H1 (cell line): ENCODE results near the gene KRTAP5-4. TPM values are rescaled to one million over a fixed set of nuclear protein-coding genes. Genes with fewer than 3 reads are reported as not detected.

Experiments
- ASH2L ChIP-seq: fragments of 200-600, 300-600 bp; sonication (generic); IDR thresholded peaks from one replicate; pipeline ENCODE4 v1.7.1; 2017; ENCODE audit warnings: low read length
- HDAC6 ChIP-seq: IDR thresholded peaks from one replicate; pipeline ENCODE4 v1.7.1; 2012; ENCODE audit warnings: low read depth, mild to moderate bottlenecking, inconsistent platforms, low read length, moderate library complexity
- POU5F1 ChIP-seq: IDR thresholded peaks from 2 replicates; pipeline ENCODE4 v1.6.1; 2011; ENCODE audit warnings: low read depth, mild to moderate bottlenecking, low read length, moderate library complexity
- RNF2 ChIP-seq: fragments of 200-900, 300-1000 bp; sonication (generic); IDR thresholded peaks from 2 replicates; pipeline ENCODE4 v1.7.1; 2016; ENCODE audit warnings: borderline replicate concordance, low read depth, mild to moderate bottlenecking, antibody characterized with exemption, low read length; ENCODE audit not compliant: poor library complexity, severe bottlenecking; ENCODE audit errors: missing control alignments
- SAP30 ChIP-seq: fragments of 300-600 bp; sonication (generic); IDR thresholded peaks from 2 replicates; pipeline ENCODE4 v1.7.1; 2012; ENCODE audit warnings: low read length, moderate library complexity, mild to moderate bottlenecking, inconsistent platforms; ENCODE audit not compliant: insufficient read depth, insufficient replicate concordance
- SIX5 ChIP-seq: IDR thresholded peaks from 2 replicates; pipeline ENCODE4 v1.6.1; 2011; ENCODE audit warnings: mild to moderate bottlenecking, low read depth, low read length
- TEAD4 ChIP-seq: IDR thresholded peaks from 2 replicates; pipeline ENCODE4 v1.6.1; 2012; ENCODE audit warnings: low read depth, low read length, inconsistent platforms, mixed read lengths
- polyA plus RNA-seq, 7 experiments: library from polyadenylated mRNA; depleted of rRNA in 3 of 7; stranded (reverse) in 5 of 7; unstranded in 2 of 7; fragments of >200 nt in 5 of 7; fragments of 200-250 nt in 2 of 7; gene quantifications; 1 replicate in 5 of 7; 2 replicates in 1 of 7; 4 replicates in 1 of 7; pipeline versions ENCODE4 v1.2.1 to v1.2.3, GENCODE V29; 2011 to 2013; ENCODE audit warnings: missing spikeins in 2 of 7, mixed read lengths in 2 of 7
- total RNA-seq: library from RNA; stranded (reverse); fragmentation: NEBNext Ultra II Directional; extraction: Animal tissue kit (Norgen Biotek cat#: 25700); gene quantifications from 2 replicates; pipeline ENCODE4 v1.2.1, GENCODE V29; 2021
- TF ChIP-seq, protein P1 (sequence below): fragments of 300-600 bp; sonication (generic); IDR thresholded peaks from 2 replicates; pipeline ENCODE4 v1.7.1; 2012; ENCODE audit warnings: low read length, moderate library complexity, mild to moderate bottlenecking, inconsistent platforms; ENCODE audit not compliant: insufficient replicate concordance
- TF ChIP-seq, protein P2 (sequence below): IDR thresholded peaks from 2 replicates; pipeline ENCODE4 v1.6.1; 2012; ENCODE audit warnings: inconsistent platforms

Gene KRTAP5-4
- total and polyA plus RNA-seq, 2 of the 8 experiments (the other 6 are each of a cell fraction or from before 2014, with no cell fraction given) = not detected

DNA sequence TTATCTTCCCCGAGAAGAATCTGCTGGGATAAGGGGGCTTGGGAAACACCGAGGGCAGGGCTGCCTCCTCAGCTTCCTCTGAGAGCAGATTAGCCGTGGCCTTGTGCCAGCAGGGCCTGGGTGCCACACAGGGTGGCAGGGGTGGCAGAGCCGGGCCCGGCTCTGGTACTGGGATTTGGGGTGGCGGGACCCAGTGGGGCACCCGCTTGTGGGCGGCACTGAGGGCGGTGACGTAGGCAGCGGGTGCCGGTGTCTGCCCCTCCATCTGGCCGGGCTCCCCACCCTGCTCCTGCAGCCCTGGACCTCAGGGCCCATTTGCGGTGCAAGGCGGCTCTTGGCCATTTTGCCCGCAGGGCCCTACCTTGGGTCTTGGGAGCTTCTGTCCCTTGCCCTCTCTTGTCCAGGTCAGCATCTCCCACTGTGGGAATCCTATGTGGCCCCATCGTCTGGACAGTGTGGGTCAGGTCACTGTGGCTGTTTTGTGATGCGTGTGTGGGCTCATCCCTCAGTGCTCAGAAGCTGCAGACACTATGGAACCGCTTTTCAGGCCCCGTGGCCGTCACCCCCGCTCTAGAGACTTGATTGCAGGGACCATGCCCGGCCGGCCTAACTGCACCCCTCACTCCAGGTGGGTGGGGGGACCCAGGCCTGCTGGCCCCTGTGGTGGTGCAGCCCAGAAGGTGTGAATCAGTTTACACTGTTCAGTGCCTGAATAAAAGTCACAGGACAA is 45.3 kb upstream of the KRTAP5-4 start (continued):
- TF ChIP-seq, protein P1, sequence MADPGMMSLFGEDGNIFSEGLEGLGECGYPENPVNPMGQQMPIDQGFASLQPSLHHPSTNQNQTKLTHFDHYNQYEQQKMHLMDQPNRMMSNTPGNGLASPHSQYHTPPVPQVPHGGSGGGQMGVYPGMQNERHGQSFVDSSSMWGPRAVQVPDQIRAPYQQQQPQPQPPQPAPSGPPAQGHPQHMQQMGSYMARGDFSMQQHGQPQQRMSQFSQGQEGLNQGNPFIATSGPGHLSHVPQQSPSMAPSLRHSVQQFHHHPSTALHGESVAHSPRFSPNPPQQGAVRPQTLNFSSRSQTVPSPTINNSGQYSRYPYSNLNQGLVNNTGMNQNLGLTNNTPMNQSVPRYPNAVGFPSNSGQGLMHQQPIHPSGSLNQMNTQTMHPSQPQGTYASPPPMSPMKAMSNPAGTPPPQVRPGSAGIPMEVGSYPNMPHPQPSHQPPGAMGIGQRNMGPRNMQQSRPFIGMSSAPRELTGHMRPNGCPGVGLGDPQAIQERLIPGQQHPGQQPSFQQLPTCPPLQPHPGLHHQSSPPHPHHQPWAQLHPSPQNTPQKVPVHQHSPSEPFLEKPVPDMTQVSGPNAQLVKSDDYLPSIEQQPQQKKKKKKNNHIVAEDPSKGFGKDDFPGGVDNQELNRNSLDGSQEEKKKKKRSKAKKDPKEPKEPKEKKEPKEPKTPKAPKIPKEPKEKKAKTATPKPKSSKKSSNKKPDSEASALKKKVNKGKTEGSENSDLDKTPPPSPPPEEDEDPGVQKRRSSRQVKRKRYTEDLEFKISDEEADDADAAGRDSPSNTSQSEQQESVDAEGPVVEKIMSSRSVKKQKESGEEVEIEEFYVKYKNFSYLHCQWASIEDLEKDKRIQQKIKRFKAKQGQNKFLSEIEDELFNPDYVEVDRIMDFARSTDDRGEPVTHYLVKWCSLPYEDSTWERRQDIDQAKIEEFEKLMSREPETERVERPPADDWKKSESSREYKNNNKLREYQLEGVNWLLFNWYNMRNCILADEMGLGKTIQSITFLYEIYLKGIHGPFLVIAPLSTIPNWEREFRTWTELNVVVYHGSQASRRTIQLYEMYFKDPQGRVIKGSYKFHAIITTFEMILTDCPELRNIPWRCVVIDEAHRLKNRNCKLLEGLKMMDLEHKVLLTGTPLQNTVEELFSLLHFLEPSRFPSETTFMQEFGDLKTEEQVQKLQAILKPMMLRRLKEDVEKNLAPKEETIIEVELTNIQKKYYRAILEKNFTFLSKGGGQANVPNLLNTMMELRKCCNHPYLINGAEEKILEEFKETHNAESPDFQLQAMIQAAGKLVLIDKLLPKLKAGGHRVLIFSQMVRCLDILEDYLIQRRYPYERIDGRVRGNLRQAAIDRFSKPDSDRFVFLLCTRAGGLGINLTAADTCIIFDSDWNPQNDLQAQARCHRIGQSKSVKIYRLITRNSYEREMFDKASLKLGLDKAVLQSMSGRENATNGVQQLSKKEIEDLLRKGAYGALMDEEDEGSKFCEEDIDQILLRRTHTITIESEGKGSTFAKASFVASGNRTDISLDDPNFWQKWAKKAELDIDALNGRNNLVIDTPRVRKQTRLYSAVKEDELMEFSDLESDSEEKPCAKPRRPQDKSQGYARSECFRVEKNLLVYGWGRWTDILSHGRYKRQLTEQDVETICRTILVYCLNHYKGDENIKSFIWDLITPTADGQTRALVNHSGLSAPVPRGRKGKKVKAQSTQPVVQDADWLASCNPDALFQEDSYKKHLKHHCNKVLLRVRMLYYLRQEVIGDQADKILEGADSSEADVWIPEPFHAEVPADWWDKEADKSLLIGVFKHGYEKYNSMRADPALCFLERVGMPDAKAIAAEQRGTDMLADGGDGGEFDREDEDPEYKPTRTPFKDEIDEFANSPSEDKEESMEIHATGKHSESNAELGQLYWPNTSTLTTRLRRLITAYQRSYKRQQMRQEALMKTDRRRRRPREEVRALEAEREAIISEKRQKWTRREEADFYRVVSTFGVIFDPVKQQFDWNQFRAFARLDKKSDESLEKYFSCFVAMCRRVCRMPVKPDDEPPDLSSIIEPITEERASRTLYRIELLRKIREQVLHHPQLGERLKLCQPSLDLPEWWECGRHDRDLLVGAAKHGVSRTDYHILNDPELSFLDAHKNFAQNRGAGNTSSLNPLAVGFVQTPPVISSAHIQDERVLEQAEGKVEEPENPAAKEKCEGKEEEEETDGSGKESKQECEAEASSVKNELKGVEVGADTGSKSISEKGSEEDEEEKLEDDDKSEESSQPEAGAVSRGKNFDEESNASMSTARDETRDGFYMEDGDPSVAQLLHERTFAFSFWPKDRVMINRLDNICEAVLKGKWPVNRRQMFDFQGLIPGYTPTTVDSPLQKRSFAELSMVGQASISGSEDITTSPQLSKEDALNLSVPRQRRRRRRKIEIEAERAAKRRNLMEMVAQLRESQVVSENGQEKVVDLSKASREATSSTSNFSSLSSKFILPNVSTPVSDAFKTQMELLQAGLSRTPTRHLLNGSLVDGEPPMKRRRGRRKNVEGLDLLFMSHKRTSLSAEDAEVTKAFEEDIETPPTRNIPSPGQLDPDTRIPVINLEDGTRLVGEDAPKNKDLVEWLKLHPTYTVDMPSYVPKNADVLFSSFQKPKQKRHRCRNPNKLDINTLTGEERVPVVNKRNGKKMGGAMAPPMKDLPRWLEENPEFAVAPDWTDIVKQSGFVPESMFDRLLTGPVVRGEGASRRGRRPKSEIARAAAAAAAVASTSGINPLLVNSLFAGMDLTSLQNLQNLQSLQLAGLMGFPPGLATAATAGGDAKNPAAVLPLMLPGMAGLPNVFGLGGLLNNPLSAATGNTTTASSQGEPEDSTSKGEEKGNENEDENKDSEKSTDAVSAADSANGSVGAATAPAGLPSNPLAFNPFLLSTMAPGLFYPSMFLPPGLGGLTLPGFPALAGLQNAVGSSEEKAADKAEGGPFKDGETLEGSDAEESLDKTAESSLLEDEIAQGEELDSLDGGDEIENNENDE = no peak
- TF ChIP-seq SIX5 = no peak
- TF ChIP-seq POU5F1 = no peak
- no peak for TF ChIP-seq TEAD4
- no peak for TF ChIP-seq RNF2
- TF ChIP-seq ASH2L = no peak
- no peak for TF ChIP-seq SAP30
- no peak for TF ChIP-seq HDAC6
- TF ChIP-seq, protein P2, sequence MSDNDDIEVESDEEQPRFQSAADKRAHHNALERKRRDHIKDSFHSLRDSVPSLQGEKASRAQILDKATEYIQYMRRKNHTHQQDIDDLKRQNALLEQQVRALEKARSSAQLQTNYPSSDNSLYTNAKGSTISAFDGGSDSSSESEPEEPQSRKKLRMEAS = no peak
